Suprapubic skin (tissue), 4 donors: ENCODE measurements around the gene LRRFIP1. TPM values are rescaled to one million over a fixed set of nuclear protein-coding genes. Genes with fewer than 3 reads are reported as not detected.

Source experiments
- DNase-seq, 2 donors: peaks; one replicate each; pipeline ENCODE4 v3.0.0-alpha.2; 2019; ENCODE audit warnings: low spot score in 2 of 2
- H3K27ac ChIP-seq: fragments of 200-600 bp; sonication (generic); one replicate; pipeline ENCODE4 v1.5.1; 2019
- H3K27me3 ChIP-seq: fragments of 200-600 bp; sonication (generic); one replicate; pipeline ENCODE4 v1.5.1; 2019
- H3K36me3 ChIP-seq: fragments of 200-600 bp; sonication (generic); one replicate; pipeline ENCODE4 v1.5.1; 2019
- H3K4me1 ChIP-seq: fragments of 200-600 bp; sonication (generic); one replicate; pipeline ENCODE4 v1.5.1; 2019
- H3K4me3 ChIP-seq: fragments of 200-600 bp; sonication (generic); one replicate; pipeline ENCODE4 v1.5.1; 2019; ENCODE audit warnings: mild to moderate bottlenecking
- H3K9me3 ChIP-seq: fragments of 200-600 bp; sonication (generic); one replicate; pipeline ENCODE4 v1.5.1; 2019
- CTCF ChIP-seq, 2 donors: fragments of 200-600 bp in 1 of 2; fragments of 450-650 bp in 1 of 2; sonication (generic) in 1 of 2; IDR thresholded peaks; one replicate each; pipeline ENCODE4 v1.5.1; 2016 to 2019; ENCODE audit warnings: antibody characterized with exemption in 2 of 2, mild to moderate bottlenecking in 1 of 2, moderate library complexity in 1 of 2
- EP300 ChIP-seq: sonication (generic); formaldehyde crosslinking; IDR thresholded peaks from one replicate; pipeline ENCODE4 v1.6.1; 2017; ENCODE audit warnings: antibody characterized with exemption
- POLR2A ChIP-seq, 2 donors: fragments of 450-650 bp; IDR thresholded peaks; one replicate each; pipeline ENCODE4 v1.6.1; 2017; ENCODE audit warnings: antibody characterized with exemption in 2 of 2, mild to moderate bottlenecking in 2 of 2, moderate library complexity in 2 of 2
- POLR2AphosphoS5 ChIP-seq, 3 donors: sonication (generic); formaldehyde crosslinking; IDR thresholded peaks; one replicate each; pipeline ENCODE4 v1.6.1; 2017; ENCODE audit warnings: antibody characterized with exemption in 3 of 3
- WGBS: methylation state at CpG from one replicate; pipeline ENCODE4 v1.1.5; 2018; 5-methylcytosine and 5-hydroxymethylcytosine counted together
- total RNA-seq, 4 donors: library from RNA; depleted of rRNA; stranded (reverse); fragments of >200 nt; gene quantifications; one replicate each; pipeline ENCODE4 v1.1.0, GENCODE V29; 2016

LRRFIP1 gene
- total RNA-seq, 4 donors from 2014 or later, result 100 to 150 (median 109) TPM

- no peaks in the 10 kb centered on the region for H3K36me3 ChIP-seq
- TF ChIP-seq POLR2AphosphoS5 (IDR thresholded peaks at IDR 0.05), result no peak
- no peak for TF ChIP-seq EP300
- no peak for TF ChIP-seq CTCF (IDR thresholded peaks at IDR 0.05)
- no peak for TF ChIP-seq POLR2A (IDR thresholded peaks at IDR 0.05)
- 58% methylated on average over 13 of the region's 13 CpGs for WGBS
- no peak for DNase-seq
- no peaks in the 10 kb centered on the region for H3K9me3 ChIP-seq
- no peaks in the 10 kb centered on the region for H3K27me3 ChIP-seq
- peaks cover 67% of the 10 kb centered on the region for H3K4me1 ChIP-seq
- peak overlapping the region; percentile 49 for H3K27ac ChIP-seq
- H3K4me3 ChIP-seq, result no peak overlapping the region
These were observed 105.5 kb downstream of the LRRFIP1 start for GRCh38 chr2:237732790-237733381.

- Histone ChIP-seq H3K27ac (peak overlapping the region; percentile 49), H3K4me3 (no peak overlapping the region), H3K4me1 (peaks cover 60% of the 10 kb centered on the region), H3K27me3 (no peaks in the 10 kb centered on the region), H3K36me3 (peaks cover 3% of the 10 kb centered on the region), H3K9me3 (no peaks in the 10 kb centered on the region)
- DNase-seq, result no peak
- 74% methylated on average over 13 of the region's 13 CpGs for WGBS
- no peak for TF ChIP-seq POLR2AphosphoS5 (IDR thresholded peaks at IDR 0.05)
- TF ChIP-seq POLR2A (IDR thresholded peaks at IDR 0.05), result no peak
- no peak for TF ChIP-seq EP300
- no peak for TF ChIP-seq CTCF (IDR thresholded peaks at IDR 0.05)
These were observed 106.4 kb downstream of the LRRFIP1 start for GRCh38 chr2:237733677-237734300.

- Histone ChIP-seq H3K27me3 (no peaks in the 10 kb centered on the region), H3K36me3 (peaks cover 3% of the 10 kb centered on the region), H3K4me3 (no peak overlapping the region), H3K4me1 (peaks cover 49% of the 10 kb centered on the region), H3K27ac (peak overlapping the region; percentile 49), H3K9me3 (no peaks in the 10 kb centered on the region)
- peak in 1 of 2 donors; percentile 63 for DNase-seq
- WGBS, result 72% methylated on average over 25 of the region's 25 CpGs
- TF ChIP-seq POLR2AphosphoS5 (IDR thresholded peaks at IDR 0.05), result no peak
- TF ChIP-seq CTCF (IDR thresholded peaks at IDR 0.05), result no peak
- TF ChIP-seq POLR2A (IDR thresholded peaks at IDR 0.05), result no peak
- no peak for TF ChIP-seq EP300
These were observed 107.7 kb downstream of the LRRFIP1 start for GRCh38 chr2:237734905-237735623.

GRCh38 chr2:237735798-237736197, 108.4 kb downstream of the LRRFIP1 start:
- DNase-seq, result no peak
- H3K9me3 ChIP-seq, result no peaks in the 10 kb centered on the region
- H3K4me3 ChIP-seq, result no peak overlapping the region
- TF ChIP-seq POLR2AphosphoS5 (IDR thresholded peaks at IDR 0.05) (no peak), POLR2A (IDR thresholded peaks at IDR 0.05) (no peak), EP300 (no peak), CTCF (IDR thresholded peaks at IDR 0.05) (no peak)
- 82% methylated on average over 8 of the region's 8 CpGs for WGBS
- no peaks in the 10 kb centered on the region for H3K27me3 ChIP-seq
- H3K36me3 ChIP-seq, result peaks cover 3% of the 10 kb centered on the region
- no peak overlapping the region for H3K27ac ChIP-seq
- H3K4me1 ChIP-seq, result peaks cover 42% of the 10 kb centered on the region

GRCh38 chr2:237736783-237737182, 109.4 kb downstream of the LRRFIP1 start:
- no peak for DNase-seq

More at GRCh38 chr2:237736783-237737182, 109.4 kb downstream of the LRRFIP1 start:
- Histone ChIP-seq H3K27me3 (no peaks in the 10 kb centered on the region), H3K4me1 (peaks cover 32% of the 10 kb centered on the region), H3K36me3 (peaks cover 3% of the 10 kb centered on the region), H3K27ac (no peak overlapping the region), H3K4me3 (no peak overlapping the region), H3K9me3 (no peaks in the 10 kb centered on the region)
- TF ChIP-seq POLR2A (IDR thresholded peaks at IDR 0.05) (no peak), EP300 (no peak), POLR2AphosphoS5 (IDR thresholded peaks at IDR 0.05) (no peak), CTCF (IDR thresholded peaks at IDR 0.05) (no peak)
- WGBS, result 100% methylated on average over 3 of the region's 13 CpGs
